ENCODE data around the gene TIGD1. TPM values are rescaled to one million over a fixed set of nuclear protein-coding genes. Genes with fewer than 3 reads are reported as not detected.

TIGD1 gene
- total RNA-seq, 1 experiment from 2014 or later, result 9.8 TPM

- CTCF ChIA-PET, result interaction anchor here (0.6 kb wide), 1 partner anchor 990 kb away, joined by 3 read pairs; no protein-coding TSS in a partner anchor
Measured at GRCh38 chr2:232515639-232516038, 34.7 kb downstream of the TIGD1 start.

GRCh38 chr2:232513353-232513752, 37.0 kb downstream of the TIGD1 start:
- no peaks in the 10 kb centered on the region for H3K9me3 ChIP-seq (ENCODE audit: low read depth, low read length, poor library complexity, severe bottlenecking)
- no peaks in the 10 kb centered on the region for H3K4me1 ChIP-seq (ENCODE audit: insufficient read depth, low read length, poor library complexity, severe bottlenecking)
- no peak for DNase-seq (ENCODE audit: low spot score)
- no peak overlapping the region for H3K27ac ChIP-seq (ENCODE audit: low read depth, low read length, poor library complexity, severe bottlenecking)
- CTCF ChIA-PET, result no interaction called here
- POLR2A ChIA-PET (ENCODE audit: low non-redundant PET), result no interaction called here
- no peaks in the 10 kb centered on the region for H3K27me3 ChIP-seq (replicated peaks; ENCODE audit: insufficient read depth, low read depth, low read length, poor library complexity)
- intact Hi-C loops (cut with micrococcal nuclease; ENCODE audit: unreplicated experiment), result no loop called here
- H3K36me3 ChIP-seq (ENCODE audit: insufficient read depth, low read length, poor library complexity, severe bottlenecking), result no peaks in the 10 kb centered on the region
- no TSS peak for BruUV-seq (replicated peaks)
- TF ChIP-seq CTCF (conservative IDR thresholded peaks at IDR 0.05; ENCODE audit: low read depth, low read length) (no peak), EZH2 (IDR thresholded peaks at IDR 0.05; ENCODE audit: borderline replicate concordance, low read depth, low read length, poor library complexity, severe bottlenecking) (no peak)
- H3K4me3 ChIP-seq (ENCODE audit: low read depth, low read length, poor library complexity, severe bottlenecking), result no peak overlapping the region

More at GRCh38 chr2:232515639-232516038, 34.7 kb downstream of the TIGD1 start:
- Histone ChIP-seq H3K9me3 (ENCODE audit: low read depth, low read length, poor library complexity, severe bottlenecking) (no peaks in the 10 kb centered on the region), H3K27ac (ENCODE audit: low read depth, low read length, poor library complexity, severe bottlenecking) (no peak overlapping the region), H3K4me3 (ENCODE audit: low read depth, low read length, poor library complexity, severe bottlenecking) (no peak overlapping the region), H3K36me3 (ENCODE audit: insufficient read depth, low read length, poor library complexity, severe bottlenecking) (no peaks in the 10 kb centered on the region), H3K27me3 (replicated peaks; ENCODE audit: insufficient read depth, low read depth, low read length, poor library complexity) (no peaks in the 10 kb centered on the region), H3K4me1 (ENCODE audit: insufficient read depth, low read length, poor library complexity, severe bottlenecking) (no peaks in the 10 kb centered on the region)
- POLR2A ChIA-PET (ENCODE audit: low non-redundant PET), result interaction anchor here (0.6 kb wide), 1 partner anchor 169 kb away, joined by 3 read pairs; no protein-coding TSS in a partner anchor
- no TSS peak for BruUV-seq (replicated peaks)
- intact Hi-C loops (cut with micrococcal nuclease; ENCODE audit: unreplicated experiment), result no loop called here
- no peak for TF ChIP-seq CTCF (conservative IDR thresholded peaks at IDR 0.05; ENCODE audit: low read depth, low read length)
- TF ChIP-seq EZH2 (IDR thresholded peaks at IDR 0.05; ENCODE audit: borderline replicate concordance, low read depth, low read length, poor library complexity, severe bottlenecking), result no peak
- DNase-seq (ENCODE audit: low spot score), result no peak

GRCh38 chr2:232512602-232513001, 37.8 kb downstream of the TIGD1 start:
- H3K4me1 ChIP-seq (ENCODE audit: insufficient read depth, low read length, poor library complexity, severe bottlenecking), result no peaks in the 10 kb centered on the region
- intact Hi-C loops (cut with micrococcal nuclease; ENCODE audit: unreplicated experiment), result no loop called here
- H3K4me3 ChIP-seq (ENCODE audit: low read depth, low read length, poor library complexity, severe bottlenecking), result no peak overlapping the region
- H3K36me3 ChIP-seq (ENCODE audit: insufficient read depth, low read length, poor library complexity, severe bottlenecking), result no peaks in the 10 kb centered on the region
- CTCF ChIA-PET, result no interaction called here
- no TSS peak for BruUV-seq (replicated peaks)
- POLR2A ChIA-PET (ENCODE audit: low non-redundant PET), result no interaction called here
- H3K27ac ChIP-seq (ENCODE audit: low read depth, low read length, poor library complexity, severe bottlenecking), result no peak overlapping the region
- H3K9me3 ChIP-seq (ENCODE audit: low read depth, low read length, poor library complexity, severe bottlenecking), result no peaks in the 10 kb centered on the region
- no peak for DNase-seq (ENCODE audit: low spot score)
- no peaks in the 10 kb centered on the region for H3K27me3 ChIP-seq (replicated peaks; ENCODE audit: insufficient read depth, low read depth, low read length, poor library complexity)
- no peak for TF ChIP-seq CTCF (conservative IDR thresholded peaks at IDR 0.05; ENCODE audit: low read depth, low read length)
- TF ChIP-seq EZH2 (IDR thresholded peaks at IDR 0.05; ENCODE audit: borderline replicate concordance, low read depth, low read length, poor library complexity, severe bottlenecking), result no peak
